Kidney (tissue), 14 donors: ENCODE data around the gene SCFD2. TPM values are rescaled to one million over a fixed set of nuclear protein-coding genes. Genes with fewer than 3 reads are reported as not detected.

Source experiments
- DNase-seq, 5 donors: peaks; one replicate each; pipeline ENCODE4 v3.0.0-alpha.2; 2013 to 2020
- FAIRE-seq: peaks from 2 replicates; lab custom pipeline; 2012; peaks lifted over from hg19 to GRCh38; lab: Jason Lieb, UNC
- H3K27ac ChIP-seq, 2 donors: one replicate each; pipeline ENCODE4 v1.7.0; 2013; ENCODE audit warnings: low read depth in 2 of 2, low read length in 2 of 2, inconsistent platforms in 1 of 2
- H3K27me3 ChIP-seq: one replicate; pipeline ENCODE4 v1.7.1; 2013; ENCODE audit warnings: low read length, inconsistent platforms; ENCODE audit not compliant: control insufficient read depth, insufficient read depth
- H3K36me3 ChIP-seq, 3 donors: one replicate each; pipeline versions ENCODE4 v1.7.0 to v1.7.1; 2013; ENCODE audit warnings: low read length in 3 of 3, control low read depth in 1 of 3, inconsistent platforms in 1 of 3; ENCODE audit not compliant: insufficient read depth in 3 of 3, control insufficient read depth in 2 of 3
- H3K4me1 ChIP-seq, 3 donors: one replicate each; pipeline versions ENCODE4 v1.7.0 to v1.7.1; 2013; ENCODE audit warnings: low read length in 3 of 3, inconsistent platforms in 1 of 3, low read depth in 1 of 3; ENCODE audit not compliant: control insufficient read depth in 2 of 3, insufficient read depth in 2 of 3
- H3K4me3 ChIP-seq, 3 donors: one replicate each; pipeline versions ENCODE4 v1.7.0 to v1.8.1; 2013; ENCODE audit warnings: low read length in 3 of 3, control low read depth in 1 of 3, inconsistent platforms in 1 of 3
- H3K9ac ChIP-seq, 3 donors: one replicate each; pipeline versions ENCODE4 v1.7.0 to v1.7.1; 2013; ENCODE audit warnings: low read length in 3 of 3, control low read depth in 1 of 3, inconsistent platforms in 1 of 3
- H3K9me3 ChIP-seq, 3 donors: one replicate each; pipeline versions ENCODE4 v1.7.0 to v1.7.1; 2013; ENCODE audit warnings: low read length in 3 of 3, control low read depth in 1 of 3, inconsistent platforms in 1 of 3; ENCODE audit not compliant: control insufficient read depth in 2 of 3, insufficient read depth in 1 of 3
- intact Hi-C: fragments of 100-400 bp; cut with DNase I; formaldehyde crosslinking; loops from one replicate; pipeline ENCODE4 v1.11.1; 2022
- polyA plus RNA-seq: library from polyadenylated mRNA; stranded (reverse); fragments of 350-450 nt; fragmentation: Illumina TruSeq; extraction: RNeasy Lipid Tissue Mini Kit (QIAGEN cat#74804); gene quantifications from one replicate; pipeline ENCODE4 v1.2.3, GENCODE V29; 2014; ENCODE audit warnings: low read depth, low replicate concordance; ENCODE audit not compliant: insufficient read depth
- total RNA-seq: library from RNA; stranded (reverse); fragmentation: NEBNext Ultra II Directional; extraction: Animal tissue kit (Norgen Biotek cat#: 25700); gene quantifications from one replicate; pipeline ENCODE4 v1.2.1, GENCODE V29; 2021
- TF ChIP-seq, protein P1 (sequence below): IDR thresholded peaks from 3 replicates; pipeline ENCODE4 v1.5.1; 2012; ENCODE audit warnings: mild to moderate bottlenecking, moderate library complexity, borderline replicate concordance; ENCODE audit not compliant: insufficient read depth; ENCODE audit errors: extremely low read depth
- donor health status: control.
- donor health status: control.
- donor health status: control.
- donor health status: control.
- donor health status: control.
- donor health status: DM: yes; HTN: yes; CAD: no.
- donor health status: Normal renal cell carcinoma (clear cell type).

Gene SCFD2
- total and polyA plus RNA-seq, 2 donors from 2014 or later: 6.1 to 20.8 TPM

DNA sequence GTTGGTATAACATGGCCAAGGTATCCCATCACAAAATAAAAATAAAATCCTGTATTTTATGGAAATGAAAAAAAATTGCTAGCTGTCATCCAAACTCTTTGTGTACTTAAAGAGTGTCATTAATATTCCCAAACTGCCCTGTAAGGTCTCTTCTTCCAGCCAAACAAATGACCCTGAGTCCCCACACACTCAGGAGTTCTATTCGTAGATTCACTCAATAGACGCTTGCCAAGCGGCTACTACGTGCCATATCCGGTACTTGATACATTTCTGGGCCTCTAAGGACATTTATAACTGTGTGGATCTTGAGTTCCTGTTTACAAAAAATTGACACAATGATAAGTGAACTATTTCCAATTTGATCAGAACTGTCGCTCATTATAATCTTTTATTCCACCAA is 245.1 kb downstream of the SCFD2 start:
- no peak overlapping the region for H3K9ac ChIP-seq
- DNase-seq (no peak), FAIRE-seq (no peak)
- H3K4me1 ChIP-seq: peaks cover 0 to 2% (median 0%) of the 10 kb centered on the region in 3 donors
- no peaks in the 10 kb centered on the region for H3K36me3 ChIP-seq
- H3K27ac ChIP-seq: no peak overlapping the region
- H3K27me3 ChIP-seq: no peaks in the 10 kb centered on the region
- no peaks in the 10 kb centered on the region for H3K9me3 ChIP-seq
- intact Hi-C loops: no loop called here
- H3K4me3 ChIP-seq: no peak overlapping the region
- TF ChIP-seq, protein P1, sequence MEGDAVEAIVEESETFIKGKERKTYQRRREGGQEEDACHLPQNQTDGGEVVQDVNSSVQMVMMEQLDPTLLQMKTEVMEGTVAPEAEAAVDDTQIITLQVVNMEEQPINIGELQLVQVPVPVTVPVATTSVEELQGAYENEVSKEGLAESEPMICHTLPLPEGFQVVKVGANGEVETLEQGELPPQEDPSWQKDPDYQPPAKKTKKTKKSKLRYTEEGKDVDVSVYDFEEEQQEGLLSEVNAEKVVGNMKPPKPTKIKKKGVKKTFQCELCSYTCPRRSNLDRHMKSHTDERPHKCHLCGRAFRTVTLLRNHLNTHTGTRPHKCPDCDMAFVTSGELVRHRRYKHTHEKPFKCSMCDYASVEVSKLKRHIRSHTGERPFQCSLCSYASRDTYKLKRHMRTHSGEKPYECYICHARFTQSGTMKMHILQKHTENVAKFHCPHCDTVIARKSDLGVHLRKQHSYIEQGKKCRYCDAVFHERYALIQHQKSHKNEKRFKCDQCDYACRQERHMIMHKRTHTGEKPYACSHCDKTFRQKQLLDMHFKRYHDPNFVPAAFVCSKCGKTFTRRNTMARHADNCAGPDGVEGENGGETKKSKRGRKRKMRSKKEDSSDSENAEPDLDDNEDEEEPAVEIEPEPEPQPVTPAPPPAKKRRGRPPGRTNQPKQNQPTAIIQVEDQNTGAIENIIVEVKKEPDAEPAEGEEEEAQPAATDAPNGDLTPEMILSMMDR: no peak

DNA sequence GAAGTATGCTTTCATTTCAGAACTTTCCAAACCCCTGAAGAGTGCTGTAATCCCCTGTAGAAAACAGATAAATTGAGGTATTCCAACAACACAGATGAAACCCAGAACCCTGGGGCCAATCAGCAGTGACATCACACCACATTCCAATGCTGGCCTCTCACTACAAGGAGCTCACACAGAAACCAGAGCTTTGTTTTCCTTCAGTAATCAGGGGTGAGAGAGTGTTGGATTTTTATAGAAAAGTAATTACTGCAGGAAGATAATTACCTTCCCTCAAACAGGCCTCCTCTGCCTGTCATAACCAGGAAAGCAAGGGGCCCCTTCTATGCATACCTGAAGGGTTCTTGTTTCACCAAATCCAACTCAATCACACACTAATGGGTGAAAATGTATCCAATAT is 246.2 kb downstream of the SCFD2 start:
- H3K9ac ChIP-seq: no peak overlapping the region

DNA sequence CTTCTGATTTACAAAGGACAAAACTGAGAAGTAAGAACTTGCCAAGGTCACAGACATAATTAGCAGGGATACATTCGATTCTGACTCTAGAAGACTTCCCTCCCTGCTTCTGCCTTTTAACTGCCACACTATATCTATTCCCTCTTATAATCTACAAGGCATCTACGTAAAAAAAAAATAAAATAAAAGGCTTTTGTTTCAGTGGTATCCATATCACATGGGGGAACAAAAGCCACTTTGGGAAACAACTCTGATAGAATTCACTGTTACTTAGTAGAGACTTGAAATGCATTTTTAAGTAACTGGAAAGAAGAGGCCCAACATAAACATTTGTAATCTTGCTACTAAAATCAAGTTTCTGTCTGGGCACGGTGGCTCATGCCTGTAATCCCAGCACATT is 247.2 kb downstream of the SCFD2 start:
- Histone ChIP-seq H3K27ac (no peak overlapping the region), H3K27me3 (no peaks in the 10 kb centered on the region), H3K4me1 (peaks cover 0 to 2% (median 0%) of the 10 kb centered on the region in 3 donors), H3K4me3 (no peak overlapping the region), H3K9ac (no peak overlapping the region), H3K9me3 (no peaks in the 10 kb centered on the region), H3K36me3 (no peaks in the 10 kb centered on the region)
- DNase-seq (no peak), FAIRE-seq (no peak)
- TF ChIP-seq, protein P1: no peak
- intact Hi-C loops: no loop called here

More for the DNA sequence above, 246.2 kb downstream of the SCFD2 start:
- H3K4me1 ChIP-seq: peaks cover 0 to 2% (median 0%) of the 10 kb centered on the region in 3 donors
- H3K27ac ChIP-seq: no peak overlapping the region
- H3K27me3 ChIP-seq: no peaks in the 10 kb centered on the region
- H3K9me3 ChIP-seq: no peaks in the 10 kb centered on the region
- intact Hi-C loops: no loop called here
- FAIRE-seq (no peak), DNase-seq (peak in 3 of 5 donors; percentile 68 to 81 (median 78))
- H3K4me3 ChIP-seq: no peak overlapping the region
- no peaks in the 10 kb centered on the region for H3K36me3 ChIP-seq
- TF ChIP-seq, protein P1: no peak

DNA sequence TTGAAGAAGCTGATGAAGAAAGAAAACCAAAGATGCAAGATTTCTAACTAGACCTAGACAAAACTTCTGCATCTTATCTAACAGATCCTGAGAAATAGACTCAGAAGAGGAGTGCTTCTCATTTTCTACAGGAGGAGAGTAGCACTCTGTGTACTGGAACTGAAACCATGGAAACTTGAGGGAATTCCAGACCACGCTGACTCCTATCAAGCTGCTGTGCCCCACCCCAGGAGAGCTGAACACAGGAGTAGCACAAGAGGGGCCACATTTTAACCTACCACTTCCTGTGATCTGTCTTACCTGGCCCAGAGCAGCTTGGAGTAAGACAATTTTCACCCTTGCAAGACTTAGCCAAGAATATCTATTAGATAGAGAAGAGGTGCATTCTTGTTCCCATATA is 248.9 kb downstream of the SCFD2 start:
- intact Hi-C loops: no loop called here
- Histone ChIP-seq H3K9ac (no peak overlapping the region), H3K36me3 (no peaks in the 10 kb centered on the region), H3K27ac (no peak overlapping the region), H3K9me3 (no peaks in the 10 kb centered on the region), H3K4me3 (no peak overlapping the region), H3K27me3 (no peaks in the 10 kb centered on the region), H3K4me1 (peaks cover 0 to 2% (median 0%) of the 10 kb centered on the region in 3 donors)
- TF ChIP-seq, protein P1: no peak
- FAIRE-seq: no peak
- DNase-seq: no peak
